ENCODE data around the gene HIVEP2.

DNA sequence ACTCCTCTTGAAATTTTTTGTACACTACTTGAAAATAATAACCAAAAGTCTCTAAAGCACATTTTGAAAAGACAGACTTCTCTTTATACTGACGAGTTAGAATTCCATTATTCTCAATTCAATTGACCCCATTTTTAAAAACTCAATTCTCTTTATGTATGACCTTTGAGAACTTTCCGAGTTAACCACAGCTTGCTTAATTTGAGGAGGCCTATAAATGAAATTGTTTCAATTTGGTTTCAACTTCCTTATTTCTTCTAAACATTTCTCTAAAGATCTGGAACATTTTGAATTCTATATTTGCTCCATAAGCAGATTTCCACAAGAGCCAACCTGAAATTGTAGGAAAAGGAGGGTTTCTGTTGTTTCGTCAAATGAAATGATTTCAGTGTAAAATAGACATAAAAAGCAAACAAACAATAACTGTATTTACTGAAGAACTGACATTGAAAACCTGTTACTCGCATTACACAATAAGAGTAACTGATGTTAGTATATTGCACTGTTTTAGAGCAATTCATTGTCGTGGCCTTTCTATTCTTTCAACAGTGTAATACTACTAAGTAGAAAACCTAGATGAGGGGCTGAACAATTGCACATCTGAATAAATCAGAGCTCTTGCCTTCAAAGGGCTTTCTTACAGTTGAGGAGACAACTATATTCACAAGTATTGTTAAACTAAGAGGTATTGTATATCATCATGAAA is 223.6 kb downstream of the HIVEP2 start:
- TF ChIP-seq POLR2AphosphoS5 (IDR thresholded peaks at IDR 0.05) = no peak
- TF ChIP-seq, protein P1, sequence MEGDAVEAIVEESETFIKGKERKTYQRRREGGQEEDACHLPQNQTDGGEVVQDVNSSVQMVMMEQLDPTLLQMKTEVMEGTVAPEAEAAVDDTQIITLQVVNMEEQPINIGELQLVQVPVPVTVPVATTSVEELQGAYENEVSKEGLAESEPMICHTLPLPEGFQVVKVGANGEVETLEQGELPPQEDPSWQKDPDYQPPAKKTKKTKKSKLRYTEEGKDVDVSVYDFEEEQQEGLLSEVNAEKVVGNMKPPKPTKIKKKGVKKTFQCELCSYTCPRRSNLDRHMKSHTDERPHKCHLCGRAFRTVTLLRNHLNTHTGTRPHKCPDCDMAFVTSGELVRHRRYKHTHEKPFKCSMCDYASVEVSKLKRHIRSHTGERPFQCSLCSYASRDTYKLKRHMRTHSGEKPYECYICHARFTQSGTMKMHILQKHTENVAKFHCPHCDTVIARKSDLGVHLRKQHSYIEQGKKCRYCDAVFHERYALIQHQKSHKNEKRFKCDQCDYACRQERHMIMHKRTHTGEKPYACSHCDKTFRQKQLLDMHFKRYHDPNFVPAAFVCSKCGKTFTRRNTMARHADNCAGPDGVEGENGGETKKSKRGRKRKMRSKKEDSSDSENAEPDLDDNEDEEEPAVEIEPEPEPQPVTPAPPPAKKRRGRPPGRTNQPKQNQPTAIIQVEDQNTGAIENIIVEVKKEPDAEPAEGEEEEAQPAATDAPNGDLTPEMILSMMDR (IDR thresholded peaks at IDR 0.05 in 8 of 11, conservative IDR thresholded peaks at IDR 0.05 in 3 of 11) = no peak
